ENCODE data around the gene ARHGEF16.

- no peak for TF ChIP-seq CTCF (IDR thresholded peaks at IDR 0.05)
- TF ChIP-seq POLR2AphosphoS5 (IDR thresholded peaks at IDR 0.05), result no peak
- no peak for TF ChIP-seq POLR2A (IDR thresholded peaks at IDR 0.05)
Measured at GRCh38 chr1:3481836-3482375, 27.4 kb downstream of the ARHGEF16 start.

Measured in suprapubic skin (tissue), 4 donors.